HG02759 (cell line): ENCODE data around the gene ATP6V1C2.
"Not testable (repeated sequence)": the region's sequence is repeated elsewhere in the genome, so short reads cannot be mapped to it uniquely, and the experiment has no call there.

Source experiments
- ATAC-seq: cut with Tn5 transposase; IDR thresholded peaks from one replicate; pipeline ENCODE4 v1.9.1; 2021; ENCODE audit warnings: mild to moderate bottlenecking, moderate library complexity; ENCODE audit not compliant: unreplicated experiment

Gene ATP6V1C2

GRCh38 chr2:10765914-10766313 is 44.5 kb downstream of the ATP6V1C2 start:
- ATAC-seq = no peak

GRCh38 chr2:10768063-10768507 is 46.7 kb downstream of the ATP6V1C2 start:
- no peak for ATAC-seq

GRCh38 chr2:10770956-10771750 is 49.7 kb downstream of the ATP6V1C2 start:
- no peak for ATAC-seq

- ATAC-seq = no peak
Measured at GRCh38 chr2:10771786-10772185, 50.4 kb downstream of the ATP6V1C2 start.

- no peak for ATAC-seq
Measured at GRCh38 chr2:10772201-10772867, 50.9 kb downstream of the ATP6V1C2 start.

GRCh38 chr2:10772868-10773215 is 51.4 kb downstream of the ATP6V1C2 start:
- no peak for ATAC-seq

GRCh38 chr2:10773821-10774341 is 52.5 kb downstream of the ATP6V1C2 start:
- no peak for ATAC-seq

GRCh38 chr2:10774394-10774793 is 53.0 kb downstream of the ATP6V1C2 start:
- no peak for ATAC-seq

- no peak for ATAC-seq
Measured at GRCh38 chr2:10775021-10775780, 53.8 kb downstream of the ATP6V1C2 start.

- no peak for ATAC-seq
Measured at GRCh38 chr2:10775831-10776230, 54.4 kb downstream of the ATP6V1C2 start.

- no peak for ATAC-seq
Measured at GRCh38 chr2:10776231-10776977, 55.0 kb downstream of the ATP6V1C2 start.

- no peak for ATAC-seq
Measured at GRCh38 chr2:10777111-10777841, 55.8 kb downstream of the ATP6V1C2 start.

GRCh38 chr2:10777842-10778723 is 56.7 kb downstream of the ATP6V1C2 start:
- no peak for ATAC-seq

GRCh38 chr2:10778724-10779115 is 57.3 kb downstream of the ATP6V1C2 start:
- no peak for ATAC-seq

GRCh38 chr2:10779776-10780490 is 58.5 kb downstream of the ATP6V1C2 start:
- no peak for ATAC-seq

- ATAC-seq = no peak
Measured at GRCh38 chr2:10780491-10780820, 59.0 kb downstream of the ATP6V1C2 start.

GRCh38 chr2:10780821-10781220 is 59.4 kb downstream of the ATP6V1C2 start:
- not testable (repeated sequence) for ATAC-seq

- ATAC-seq = no peak
Measured at GRCh38 chr2:10781746-10782145, 60.3 kb downstream of the ATP6V1C2 start.

GRCh38 chr2:10783421-10783820 is 62.0 kb downstream of the ATP6V1C2 start:
- no peak for ATAC-seq
